ENCODE data around the gene MAPK9. TPM values are rescaled to one million over a fixed set of nuclear protein-coding genes. Genes with fewer than 3 reads are reported as not detected.

MAPK9 gene
- total RNA-seq = 44.9 and 50.7 TPM in 2 replicates

DNA sequence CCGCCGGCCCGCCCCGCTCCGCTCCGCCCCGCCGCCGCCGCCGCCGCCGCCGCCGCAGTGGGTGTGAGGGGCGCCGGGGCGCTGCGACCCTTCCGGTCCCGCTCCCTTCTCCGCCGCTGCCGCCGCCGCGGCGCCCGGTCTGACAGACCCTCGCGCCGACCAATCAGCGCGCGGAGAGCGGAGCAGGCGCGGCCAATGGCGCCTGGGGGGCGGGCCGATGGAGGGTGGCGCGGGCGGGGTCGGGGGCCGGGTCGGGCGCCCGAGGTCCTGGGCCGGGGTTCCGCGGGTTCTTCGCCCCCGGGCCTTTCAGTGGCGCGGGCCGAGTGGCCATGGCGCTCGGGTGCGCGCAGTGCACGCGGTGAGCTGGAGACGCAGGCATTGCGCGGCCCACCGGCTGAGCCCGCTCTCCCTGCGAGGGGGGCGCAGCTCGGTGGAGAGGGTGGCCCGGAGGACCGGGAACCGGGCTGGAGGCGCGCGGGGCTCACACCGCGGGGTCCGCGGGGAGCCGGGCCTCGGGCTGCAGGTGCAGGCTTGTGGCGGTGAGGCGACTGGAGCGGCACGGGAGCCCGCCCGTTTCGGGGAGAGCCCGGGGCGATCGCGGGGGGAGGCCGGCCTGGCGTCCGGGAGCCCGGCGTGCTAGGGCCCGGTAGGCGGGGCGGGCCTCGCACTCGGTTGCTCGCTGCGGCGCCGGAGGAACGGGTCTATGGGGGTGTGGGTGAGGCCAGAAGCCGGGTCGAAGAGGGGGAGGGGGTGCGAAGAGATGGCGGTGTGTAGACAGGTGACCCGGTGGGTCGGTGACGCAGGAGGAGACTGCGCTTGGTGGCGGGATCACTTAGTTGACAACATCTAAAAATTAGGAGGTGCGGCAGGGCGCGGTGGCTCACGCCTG is at the start of gene MAPK9:
Gene MAPK9 (minus strand): TSS at position 141 of the 889 bp plus-strand sequence. CDS start 11,522 bp downstream, outside the sequence.
- intact Hi-C loops (cut with micrococcal nuclease) = loop anchor here (1.0 to 5.0 kb wide), 2 partner anchors 202 to 870 kb away; partner anchors contain the start of gene CNOT6

DNA sequence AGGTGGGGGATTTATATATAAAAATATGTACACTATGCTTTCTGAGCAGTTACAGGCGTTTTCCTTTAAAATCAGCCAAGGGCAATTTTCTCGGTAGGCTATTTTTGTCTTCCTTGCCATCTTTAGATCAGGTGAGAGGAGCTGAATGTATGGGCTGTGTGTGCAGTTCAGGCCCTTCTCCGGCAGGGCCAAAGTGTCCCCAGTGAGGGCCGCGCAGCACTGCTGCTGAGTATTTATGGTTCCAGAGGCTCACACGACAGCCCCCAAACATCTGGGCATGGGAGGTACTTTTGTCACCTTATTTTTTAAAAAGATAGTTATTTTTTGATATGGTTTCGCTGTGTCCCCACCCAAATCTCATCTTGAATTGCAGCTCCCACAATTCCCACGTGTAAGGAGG is 49.7 kb upstream of the MAPK9 start:
- intact Hi-C loops (cut with micrococcal nuclease) = no loop called here

DNA sequence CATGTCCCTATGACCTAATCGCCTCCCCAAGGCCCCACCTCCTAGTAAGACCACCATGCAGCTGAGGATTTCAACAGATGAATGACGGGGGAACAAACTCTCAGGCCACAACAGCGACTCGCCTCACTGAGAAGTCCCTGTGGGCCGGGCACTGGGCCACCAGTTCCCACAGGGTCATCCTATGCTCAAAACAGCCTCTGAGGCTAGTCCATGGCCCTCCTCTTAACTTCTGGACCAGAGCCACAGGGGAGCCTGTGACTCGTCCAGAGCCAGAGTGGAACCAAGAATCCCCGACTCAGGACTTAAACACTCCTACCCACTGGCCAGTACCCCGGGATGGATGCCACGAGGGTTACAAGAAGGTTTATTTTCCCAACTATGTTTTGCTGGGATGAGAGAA is 49.0 kb upstream of the MAPK9 start:
- intact Hi-C loops (cut with micrococcal nuclease) = no loop called here

DNA sequence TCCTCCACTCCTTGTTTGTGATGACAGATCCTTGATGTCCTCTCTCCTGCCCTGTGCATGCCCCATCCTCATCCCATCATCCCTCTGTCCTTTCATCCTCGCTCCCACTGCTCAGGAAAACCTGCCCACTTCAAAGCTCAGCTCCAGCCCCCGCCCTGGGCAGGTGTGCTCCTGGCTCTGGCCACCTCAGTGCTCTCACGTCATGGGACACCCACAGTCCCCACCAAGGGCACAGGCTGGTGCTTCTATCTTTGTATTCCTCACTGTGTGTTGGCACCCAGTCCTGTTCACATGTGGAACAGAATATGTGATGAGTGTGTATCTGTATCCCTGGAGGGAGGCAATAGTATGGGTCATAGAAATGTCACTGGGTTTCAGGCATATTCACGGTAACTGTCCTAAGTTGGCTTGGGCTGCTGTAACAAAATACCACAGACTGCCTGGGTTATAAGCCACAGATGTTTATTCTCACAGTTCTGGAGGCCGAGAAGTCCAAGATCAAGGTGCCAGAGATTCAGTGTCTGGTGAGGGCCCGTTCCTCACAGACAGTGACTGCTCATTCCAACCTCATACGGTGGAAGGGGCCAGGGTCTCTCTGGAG is 47.8 kb upstream of the MAPK9 start:
- intact Hi-C loops (cut with micrococcal nuclease) = no loop called here

DNA sequence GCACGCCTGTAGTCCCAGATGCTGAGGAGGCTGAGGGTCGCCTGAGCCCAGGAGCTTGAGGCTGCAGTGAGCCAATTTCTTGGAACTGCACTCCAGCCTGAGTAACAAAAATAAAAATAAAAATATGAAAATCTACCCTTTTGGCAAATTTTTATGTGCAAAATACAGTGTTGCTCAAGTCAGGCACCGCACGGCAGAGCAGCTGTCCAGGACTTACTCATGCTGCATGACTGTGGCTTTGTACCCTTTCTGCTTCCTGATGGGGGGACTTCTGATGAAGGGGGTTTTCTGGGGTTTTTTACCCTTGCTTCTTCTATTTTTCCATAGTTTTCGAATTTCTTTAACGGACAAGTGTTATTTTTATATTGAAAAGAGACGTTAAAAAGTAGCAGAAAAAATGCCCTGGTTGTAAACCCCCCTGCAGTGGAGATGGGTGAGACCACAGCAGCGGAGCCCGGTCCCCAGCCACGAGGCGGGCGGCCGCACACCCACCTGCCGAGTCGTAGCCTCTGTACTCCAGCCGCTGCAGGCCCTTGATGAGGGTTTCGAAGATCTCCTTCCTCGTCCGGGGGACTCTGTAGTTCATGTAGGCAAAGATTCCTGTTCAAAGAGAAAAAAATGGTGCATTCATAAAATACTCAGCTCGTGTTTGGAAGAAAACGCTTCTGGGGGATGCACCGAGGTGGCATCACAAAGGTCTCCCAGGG is 46.3 kb upstream of the MAPK9 start:
- intact Hi-C loops (cut with micrococcal nuclease) = no loop called here

DNA sequence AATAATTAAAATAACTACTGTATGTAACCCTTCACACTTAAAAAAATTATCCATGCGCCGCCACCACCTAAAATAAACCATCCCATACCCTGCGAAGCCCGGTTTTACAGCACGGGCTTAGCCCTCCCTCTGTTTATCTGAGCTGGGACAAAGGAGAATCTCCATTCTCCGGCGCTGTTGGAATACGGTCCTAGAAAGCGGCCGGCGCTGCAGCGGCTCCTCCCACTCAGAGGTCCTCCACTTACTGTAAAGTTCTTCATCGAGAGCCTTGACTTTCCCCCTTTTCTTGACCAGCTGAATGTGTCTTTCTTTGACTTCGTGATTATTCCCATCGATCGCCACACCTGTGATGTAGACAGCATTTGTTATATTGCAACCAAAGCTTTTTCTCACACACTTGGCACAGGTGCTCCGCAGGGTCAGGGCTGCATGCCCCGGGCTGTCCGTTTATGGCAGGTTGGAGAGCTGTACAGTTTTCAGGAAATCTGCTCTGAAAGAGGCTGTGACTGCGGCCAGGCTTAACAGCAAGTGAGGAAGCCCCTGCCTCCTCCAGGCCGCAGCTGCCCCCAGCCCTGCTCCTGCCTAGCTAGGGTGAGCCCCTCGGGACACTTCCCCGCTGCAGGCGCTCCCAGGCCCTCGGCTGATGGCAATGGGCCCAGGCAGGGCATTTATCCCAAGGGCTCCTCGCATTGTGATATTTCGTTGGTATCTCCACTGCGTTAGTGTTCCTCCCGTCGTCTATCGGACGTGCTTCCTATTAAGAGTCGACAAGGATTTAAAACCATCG is 44.5 kb upstream of the MAPK9 start:
- intact Hi-C loops (cut with micrococcal nuclease) = no loop called here

- intact Hi-C loops (cut with micrococcal nuclease) = no loop called here
Observed at GRCh38 chr5:180335614-180336233, 43.8 kb upstream of the MAPK9 start.

- intact Hi-C loops (cut with micrococcal nuclease) = no loop called here
Observed at GRCh38 chr5:180334751-180335613, 43.1 kb upstream of the MAPK9 start.

DNA sequence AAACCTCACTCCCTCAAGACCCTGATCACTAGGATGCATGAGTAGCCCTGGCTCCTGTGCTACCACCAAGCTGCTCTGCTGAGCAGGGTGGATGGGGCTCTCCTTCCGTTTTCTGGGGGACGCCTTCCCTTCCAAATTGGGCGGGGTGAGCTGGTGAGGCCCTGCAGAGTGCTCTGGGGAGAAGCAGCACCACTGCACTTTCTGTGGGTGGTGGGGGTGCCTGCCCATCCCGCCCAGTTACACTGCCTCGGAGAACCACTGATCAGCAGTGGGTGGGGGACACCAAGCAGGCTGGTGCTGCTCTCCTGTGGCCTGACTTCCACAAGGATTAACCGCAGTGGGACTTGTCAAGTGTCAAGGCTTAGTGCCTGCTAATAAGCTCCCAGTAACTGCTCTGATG is 42.3 kb upstream of the MAPK9 start:
- intact Hi-C loops (cut with micrococcal nuclease) = no loop called here

DNA sequence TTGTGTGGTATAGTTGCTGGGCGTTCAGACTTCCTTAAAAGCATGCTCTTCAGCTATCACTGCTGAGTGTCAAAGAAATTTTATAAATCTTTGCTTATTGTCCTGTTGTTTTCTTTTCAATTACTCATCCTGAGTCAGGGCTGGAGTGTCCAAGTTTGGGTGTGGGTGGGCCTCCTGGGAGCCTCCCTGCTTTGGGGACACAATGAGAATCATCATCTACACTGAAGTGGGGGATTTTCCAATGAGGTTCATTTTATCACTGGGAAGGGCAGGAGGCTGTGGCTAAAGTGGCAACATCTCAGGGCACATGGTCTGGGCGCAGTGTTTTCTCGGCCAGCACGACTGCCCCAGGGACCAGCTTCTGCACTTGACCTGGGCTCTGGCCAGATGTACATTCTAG is 41.8 kb upstream of the MAPK9 start:
- intact Hi-C loops (cut with micrococcal nuclease) = no loop called here

- intact Hi-C loops (cut with micrococcal nuclease) = no loop called here
Observed at GRCh38 chr5:180332861-180333260, 41.0 kb upstream of the MAPK9 start.

DNA sequence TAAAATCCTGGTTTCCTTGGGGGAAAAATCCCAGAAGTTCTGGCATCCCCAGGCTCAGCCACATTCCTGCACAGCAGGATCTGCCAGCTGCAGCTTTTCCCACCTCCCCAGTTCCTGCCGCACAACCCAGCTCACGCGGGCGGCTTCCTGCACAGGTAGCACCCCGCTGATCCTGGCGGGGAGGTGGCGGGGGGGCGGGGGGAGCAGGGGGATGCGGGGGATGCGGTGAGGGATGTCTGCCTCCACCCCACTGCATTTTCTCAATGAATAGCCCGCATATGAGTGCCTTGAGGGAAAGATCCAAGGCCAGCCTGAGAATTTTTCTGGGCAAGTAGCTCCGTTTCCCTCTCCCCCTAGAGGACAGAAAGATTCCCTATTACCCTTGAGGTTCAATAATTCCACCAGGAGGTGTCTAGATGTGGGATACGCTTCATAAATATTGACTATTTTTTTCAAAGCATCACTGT is 40.2 kb upstream of the MAPK9 start:
- intact Hi-C loops (cut with micrococcal nuclease) = no loop called here

- intact Hi-C loops (cut with micrococcal nuclease) = no loop called here
Observed at GRCh38 chr5:180331647-180331950, 39.7 kb upstream of the MAPK9 start.

GRCh38 chr5:180330810-180331646 is 39.1 kb upstream of the MAPK9 start:
- intact Hi-C loops (cut with micrococcal nuclease) = no loop called here

GRCh38 chr5:180330270-180330648 is 38.4 kb upstream of the MAPK9 start:
- intact Hi-C loops (cut with micrococcal nuclease) = no loop called here

DNA sequence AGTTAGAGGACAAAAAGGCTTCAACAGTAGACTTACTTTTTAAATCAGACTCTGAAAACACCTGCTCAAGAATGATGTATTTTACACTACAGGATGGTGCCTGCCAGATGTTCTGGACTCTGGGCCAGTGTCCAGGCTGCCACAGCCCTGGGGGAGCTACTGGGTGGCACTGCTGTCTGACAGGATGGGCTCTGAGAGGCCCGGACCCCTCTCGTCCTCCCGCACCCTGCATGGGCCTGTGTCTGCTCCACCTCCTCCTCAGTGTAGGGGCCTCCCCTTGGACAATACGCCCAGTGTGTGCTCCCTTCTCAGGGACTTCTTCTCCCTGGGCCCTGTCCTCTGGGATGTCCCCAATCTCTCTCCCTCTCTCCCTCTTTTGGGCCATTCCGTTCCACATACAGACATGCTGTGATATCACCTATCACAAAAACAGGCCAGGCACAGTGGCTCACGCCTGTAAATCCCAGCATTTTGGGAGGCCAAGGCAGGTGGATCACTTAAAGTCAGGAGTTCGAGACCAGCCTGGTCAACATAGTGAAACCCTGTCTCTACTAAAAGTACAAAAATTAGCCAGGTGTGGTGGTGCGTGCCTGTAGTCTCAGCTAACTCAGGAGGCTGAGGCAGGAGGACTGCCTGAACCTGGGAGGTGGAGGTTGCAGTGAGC is 37.9 kb upstream of the MAPK9 start:
- intact Hi-C loops (cut with micrococcal nuclease) = loop anchor here (5.0 to 10.0 kb wide), 2 partner anchors 125 to 202 kb away; partner anchors contain the start of gene RASGEF1C

- intact Hi-C loops (cut with micrococcal nuclease) = loop anchor here (5.0 to 10.0 kb wide), 2 partner anchors 124 to 202 kb away; partner anchors contain the start of gene RASGEF1C
Observed at GRCh38 chr5:180329138-180329435, 37.2 kb upstream of the MAPK9 start.

Data from T-helper 2 cell treated with Interferon-gamma antibody and Interleukin-4, amounts not matched to agents 100 ng/mL and 5 ng/mL, for 36 hours (primary cell).